LNCaP clone FGC (cell line): ENCODE data around the gene RPS27.

Experiments
- DNase-seq: peaks from one replicate; pipeline ENCODE4 v3.0.0-alpha.2; 2011; ENCODE audit warnings: low read depth
- H3K4me3 ChIP-seq: 2 replicates; pipeline ENCODE4 v1.5.1; 2011; ENCODE audit warnings: mild to moderate bottlenecking, low read depth, low read length, control low read depth
- CTCF ChIP-seq: IDR thresholded peaks from 2 replicates; pipeline ENCODE4 v1.5.1; 2012; ENCODE audit warnings: mild to moderate bottlenecking; ENCODE audit not compliant: control insufficient read depth, insufficient read depth; ENCODE audit errors: extremely low read depth

RPS27 gene

GRCh38 chr1:153968972-153969371, 21.6 kb upstream of the RPS27 start:
- no peak for TF ChIP-seq CTCF
- DNase-seq, result no peak
- peak overlapping the region; percentile 97 for H3K4me3 ChIP-seq

GRCh38 chr1:153970346-153970745, 20.2 kb upstream of the RPS27 start:
- DNase-seq, result no peak
- TF ChIP-seq CTCF, result no peak
- no peak overlapping the region for H3K4me3 ChIP-seq

- H3K4me3 ChIP-seq, result no peak overlapping the region
- DNase-seq, result no peak
- TF ChIP-seq CTCF, result no peak
Measured at GRCh38 chr1:153973071-153973470, 17.5 kb upstream of the RPS27 start.

- no peak overlapping the region for H3K4me3 ChIP-seq
- no peak for TF ChIP-seq CTCF
- no peak for DNase-seq
Measured at GRCh38 chr1:153973525-153973924, 17.0 kb upstream of the RPS27 start.

- no peak for DNase-seq
- no peak for TF ChIP-seq CTCF
- H3K4me3 ChIP-seq, result peak overlapping the region; percentile 83
Measured at GRCh38 chr1:153976819-153977249, 13.7 kb upstream of the RPS27 start.

GRCh38 chr1:153977250-153978240, 13.0 kb upstream of the RPS27 start, which contains the start of gene JTB:
Gene JTB (minus strand): TSS chr1:153977674. CDS start chr1:153977252, 422 bp downstream.
- no peak for TF ChIP-seq CTCF
- DNase-seq, result peak; percentile 48
- H3K4me3 ChIP-seq, result peak within 1 kb of the TSS; percentile 83
